ACHN (cell line): ENCODE data around the gene OMD.
A peak's percentile ranks its signal among the peaks of the same experiment; 100 is the strongest.

ENCODE experiments used
- DNase-seq: peaks from one replicate; pipeline ENCODE4 v3.0.0-alpha.2; 2015
- in situ Hi-C: cut with HindIII; loops from 2 replicates; pipeline ENCODE4 v1.10.0; 2017; ENCODE audit warnings: low sequenced_read_pairs, low pct_ligation_motif_present, low pct_unique_long_range_greater_than_20kb

OMD gene

GRCh38 chr9:92424340-92424739, at the start of gene OMD:
Gene OMD, minus strand, starts transcription at chr9:92424471. Its CDS starts 6,913 bp downstream, at chr9:92417558.
- in situ Hi-C loops, result no loop called here
- no peak for DNase-seq

DNA sequence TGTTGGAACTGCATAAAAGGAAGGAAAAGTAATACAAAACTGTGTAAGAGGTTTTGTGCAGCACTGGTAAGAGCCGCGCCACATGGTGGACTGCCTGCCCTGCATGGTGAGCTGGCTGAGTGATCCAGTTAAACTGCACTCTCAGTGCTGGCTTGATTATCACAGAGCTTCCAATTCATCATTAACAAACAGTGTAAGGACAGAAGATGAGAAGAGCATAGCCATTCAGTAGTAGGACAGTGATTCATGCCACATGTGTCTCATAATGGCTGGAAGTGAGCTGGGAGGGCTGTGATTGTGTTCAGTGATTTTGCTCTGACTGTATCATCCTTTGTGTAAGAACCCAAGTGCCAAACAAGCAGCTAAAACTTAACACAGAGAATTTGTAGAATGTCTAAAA, 43.9 kb upstream of the OMD start:
- in situ Hi-C loops, result no loop called here
- DNase-seq, result no peak

DNA sequence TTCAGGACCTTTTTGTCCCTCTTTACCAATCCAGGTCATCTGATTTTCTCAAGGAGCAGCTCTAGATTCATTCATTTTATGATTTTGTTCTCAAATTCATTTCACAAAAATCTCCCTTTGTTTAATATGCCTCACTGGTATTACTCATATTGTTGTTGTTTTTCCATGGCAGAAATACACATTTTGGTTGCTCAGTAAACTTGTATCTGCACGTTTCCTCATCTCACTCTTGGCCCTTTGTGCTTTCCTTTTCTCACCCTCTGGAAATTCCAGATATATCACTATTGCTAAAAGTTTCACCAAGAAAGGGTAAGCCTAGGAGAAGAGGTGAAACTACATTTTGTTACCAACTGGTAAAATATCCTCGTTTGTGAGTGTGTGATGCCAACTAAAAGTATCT, 43.2 kb upstream of the OMD start:
- no peak for DNase-seq
- in situ Hi-C loops, result no loop called here

DNA sequence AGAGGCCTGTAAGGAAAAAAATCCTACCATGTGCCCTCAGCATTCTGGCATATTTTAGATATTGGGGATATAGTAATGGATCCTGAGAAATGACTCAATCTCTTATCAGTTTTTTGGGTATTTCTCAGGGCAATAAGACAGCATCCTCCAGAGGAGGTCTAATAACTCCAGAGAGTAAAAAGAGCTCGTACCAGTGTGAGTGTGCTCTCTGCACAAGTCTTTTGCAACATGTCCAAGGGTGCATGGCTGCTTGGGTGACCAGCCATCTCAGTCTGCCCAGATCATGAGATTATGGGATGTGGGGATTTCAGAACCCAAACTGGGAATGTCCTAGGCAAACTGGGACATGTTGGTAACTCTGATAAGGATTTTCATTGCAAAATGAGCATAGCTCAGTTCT, 42.8 kb upstream of the OMD start:
- DNase-seq, result no peak
- in situ Hi-C loops, result no loop called here

- in situ Hi-C loops, result no loop called here
- no peak for DNase-seq
Measured at GRCh38 chr9:92463984-92464383, 39.7 kb upstream of the OMD start.

DNA sequence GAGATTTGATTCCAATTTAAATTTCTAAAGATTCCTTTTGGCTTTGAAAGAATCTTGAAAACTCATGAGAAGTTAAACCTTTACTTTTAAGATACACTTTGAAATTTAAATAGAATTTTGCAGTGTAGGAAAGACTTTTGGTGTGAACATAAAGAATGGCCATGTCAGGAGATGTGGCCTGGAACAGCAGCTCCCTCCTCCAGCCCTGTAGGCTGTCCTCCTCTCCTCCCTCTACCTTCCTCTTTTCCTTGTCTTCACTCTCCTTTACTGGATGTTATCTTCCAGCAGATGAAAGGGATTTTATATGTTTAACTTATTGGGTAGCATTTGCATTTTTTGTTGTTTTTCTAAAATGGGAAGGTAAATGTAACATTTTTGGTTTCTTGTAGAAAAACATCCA, 39.1 kb upstream of the OMD start:
- in situ Hi-C loops, result no loop called here
- no peak for DNase-seq

DNA sequence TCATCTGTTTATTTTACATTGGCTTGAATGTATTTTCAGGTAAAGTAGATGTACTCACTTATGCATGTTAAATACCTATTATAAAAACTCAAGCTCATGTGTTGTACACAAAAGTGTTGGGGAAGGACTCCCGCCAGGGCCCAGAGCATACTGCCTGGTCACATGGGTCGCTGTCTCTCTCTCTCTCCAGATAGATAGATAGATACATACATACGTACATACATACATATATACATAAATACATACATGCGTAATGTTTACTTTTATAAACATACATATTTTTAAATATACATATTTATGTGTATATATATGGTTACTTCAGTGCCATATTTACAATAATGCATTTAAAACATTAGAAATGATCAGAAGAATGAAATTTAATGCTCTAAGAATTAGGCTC, 33.3 kb upstream of the OMD start:
- in situ Hi-C loops, result no loop called here
- DNase-seq, result no peak

DNA sequence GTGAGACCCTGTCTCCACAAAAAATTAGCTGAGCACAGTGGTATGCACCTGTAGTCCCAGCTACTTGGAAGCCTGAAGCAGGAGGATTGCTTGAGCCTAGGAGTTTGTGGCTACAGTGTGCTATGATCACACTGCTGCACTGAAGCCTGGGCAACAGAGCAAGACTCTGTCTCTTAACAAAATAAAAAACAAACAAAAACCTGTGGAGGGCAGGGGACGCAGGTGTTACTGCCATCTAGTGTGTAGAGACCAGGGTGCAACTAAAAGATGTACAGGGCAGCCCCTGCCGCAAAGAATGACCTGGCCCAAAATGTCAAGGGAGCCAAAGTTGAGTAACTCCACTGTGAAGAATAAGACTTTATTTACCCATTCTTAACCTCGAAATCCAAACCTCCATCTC, 30.9 kb upstream of the OMD start:
- DNase-seq, result peak; percentile 10
- in situ Hi-C loops, result no loop called here

GRCh38 chr9:92446536-92446935, 22.3 kb upstream of the OMD start:
- in situ Hi-C loops, result no loop called here

GRCh38 chr9:92444841-92445240, 20.6 kb upstream of the OMD start:
- in situ Hi-C loops, result no loop called here
- DNase-seq, result no peak

More at GRCh38 chr9:92446536-92446935, 22.3 kb upstream of the OMD start:
- no peak for DNase-seq

DNA sequence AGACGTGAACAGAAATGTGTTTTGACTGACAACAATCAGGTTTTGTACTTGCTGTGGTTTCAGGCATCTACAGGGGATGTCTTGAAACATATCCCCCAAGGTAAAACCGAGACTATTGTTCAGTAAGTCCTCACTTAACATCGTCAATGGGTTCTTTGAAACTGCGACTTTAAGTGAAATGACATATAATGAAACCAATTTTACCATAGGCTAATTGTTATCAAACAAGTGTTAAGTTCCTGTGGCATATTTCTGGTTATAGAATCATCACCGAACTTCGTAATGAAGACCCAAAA, 16.4 kb upstream of the OMD start:
- in situ Hi-C loops, result no loop called here

GRCh38 chr9:92439921-92440750, 15.9 kb upstream of the OMD start:
- in situ Hi-C loops, result no loop called here
- DNase-seq, result no peak

More for the DNA sequence above, 16.4 kb upstream of the OMD start:
- DNase-seq, result no peak

DNA sequence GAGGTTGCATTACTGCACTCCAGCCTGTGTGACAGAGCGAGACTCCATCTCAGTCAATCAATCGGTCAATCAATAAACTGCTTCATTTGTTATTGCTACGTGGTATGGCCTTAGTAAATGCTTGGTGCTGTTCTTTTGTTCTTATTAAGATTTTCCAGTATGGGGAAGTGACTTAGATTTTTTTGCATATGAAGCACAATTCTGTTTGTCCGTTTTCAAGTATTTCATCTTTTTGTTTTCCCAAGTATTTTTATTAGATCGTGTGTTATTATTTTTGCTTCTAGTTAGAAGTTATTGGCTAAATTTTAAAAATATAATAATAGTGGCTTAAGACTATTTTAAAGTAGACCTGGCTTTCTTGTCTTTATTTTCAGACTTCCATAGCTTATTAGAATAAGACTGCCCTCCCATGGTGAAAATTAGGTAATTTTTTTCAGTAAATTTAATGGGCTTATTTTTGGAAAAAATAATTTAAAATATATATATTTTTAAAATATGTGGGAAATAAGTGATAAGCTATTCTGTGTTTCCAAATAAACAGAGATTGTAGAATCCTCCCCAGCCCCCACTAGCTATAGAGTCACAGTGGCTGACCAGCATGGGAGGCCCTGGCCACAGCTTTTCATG, 14.7 kb upstream of the OMD start:
- DNase-seq, result peak; percentile 23
- in situ Hi-C loops, result no loop called here

DNA sequence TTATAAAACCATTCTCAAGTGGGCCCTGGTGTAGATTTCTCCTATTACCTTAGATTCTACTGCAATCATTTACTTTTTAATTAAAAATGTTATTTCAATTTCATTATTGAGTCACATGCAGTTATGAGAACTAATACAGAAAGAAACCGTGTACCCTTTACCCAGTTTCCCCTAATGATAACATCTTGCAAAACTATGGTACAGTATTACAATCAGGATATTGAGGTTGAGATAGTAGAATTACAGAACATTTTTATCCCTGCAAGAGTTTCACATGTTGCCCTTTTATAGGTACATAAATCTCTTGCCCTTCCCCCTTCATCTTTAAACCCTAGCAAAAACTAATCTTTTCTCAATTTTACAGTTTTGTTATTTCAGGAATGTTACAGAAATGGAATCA, 11.0 kb upstream of the OMD start:
- DNase-seq, result no peak
- in situ Hi-C loops, result no loop called here

DNA sequence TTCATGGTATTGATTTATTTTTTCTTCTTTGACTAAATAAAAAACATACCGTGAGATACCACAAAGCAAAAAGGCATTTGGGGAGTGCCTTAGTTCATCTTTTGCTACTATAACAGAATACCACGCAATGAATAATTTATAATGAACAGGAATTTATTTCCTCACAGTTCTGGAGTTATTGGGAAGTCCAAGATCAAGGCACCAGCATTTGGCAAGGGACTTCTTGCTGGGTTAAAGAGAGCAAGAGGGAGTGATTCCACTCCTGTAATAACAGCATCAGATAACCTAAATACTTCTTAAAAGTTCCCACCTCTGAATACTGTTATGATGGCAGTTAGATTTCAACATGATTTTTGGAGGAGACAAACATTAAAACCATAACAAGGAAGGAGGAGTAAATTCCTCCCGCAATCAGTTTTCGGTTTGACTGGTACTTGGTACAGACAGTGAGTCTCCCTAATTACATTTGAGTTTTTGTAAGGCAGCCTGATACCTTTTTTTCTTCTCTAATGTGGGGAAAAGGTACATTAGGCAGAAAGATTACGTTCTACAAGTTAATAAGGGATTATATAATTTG, 8.8 kb upstream of the OMD start:
- no peak for DNase-seq
- in situ Hi-C loops, result no loop called here

DNA sequence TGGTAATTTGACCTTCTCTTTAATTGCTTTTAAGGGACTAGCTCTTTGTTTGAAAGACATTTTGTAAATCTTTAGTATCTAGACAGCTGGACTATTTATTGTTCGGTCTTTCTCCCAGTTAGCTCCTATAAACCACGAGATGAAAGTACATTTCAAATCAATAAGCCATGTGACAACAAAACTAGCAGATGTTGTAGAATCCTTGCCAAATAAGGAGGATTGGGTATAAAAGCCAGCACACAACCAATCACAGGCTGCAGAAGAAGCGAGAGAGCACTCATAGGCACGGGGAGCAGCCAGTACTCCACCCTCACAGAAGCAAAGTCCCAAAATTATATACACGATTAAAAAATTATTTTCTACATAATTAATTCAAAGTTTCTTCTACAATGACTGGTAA, 8.1 kb upstream of the OMD start:
- in situ Hi-C loops, result no loop called here
- no peak for DNase-seq

GRCh38 chr9:92429836-92430235, 5.6 kb upstream of the OMD start:
- in situ Hi-C loops, result no loop called here
- no peak for DNase-seq

DNA sequence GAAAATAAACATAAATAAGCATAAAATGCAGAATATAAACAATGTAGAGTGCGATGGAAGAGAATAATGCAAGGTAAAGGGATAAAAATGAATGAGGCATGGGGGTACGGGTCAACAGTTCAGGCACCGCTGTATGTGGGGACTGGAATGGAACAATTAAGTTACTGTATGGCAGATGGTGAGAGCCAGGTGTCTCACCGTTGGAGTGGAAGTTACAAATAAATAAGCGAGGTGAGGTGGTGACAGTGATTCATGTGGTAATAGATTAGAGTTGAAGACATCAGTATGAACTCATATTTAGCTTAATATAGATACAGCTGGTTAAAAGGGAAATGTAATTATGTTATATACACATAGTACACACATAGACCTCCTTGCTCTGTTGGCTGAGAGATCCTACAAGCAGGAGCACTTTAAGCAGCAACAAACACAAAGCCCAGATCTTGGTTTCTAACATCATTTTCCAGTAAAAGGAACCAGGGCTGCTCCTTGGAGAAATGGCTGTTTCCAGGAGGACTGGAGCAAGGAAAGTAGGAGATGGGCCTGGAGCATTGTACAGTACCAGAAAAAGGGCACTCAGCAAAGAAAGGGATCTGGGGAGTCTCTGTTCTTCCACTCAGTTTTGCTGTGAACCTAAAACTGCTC, 2.4 kb upstream of the OMD start:
- DNase-seq, result no peak
- in situ Hi-C loops, result no loop called here

GRCh38 chr9:92425474-92425873, 1.2 kb upstream of the OMD start:
- no peak for DNase-seq
- in situ Hi-C loops, result no loop called here

DNA sequence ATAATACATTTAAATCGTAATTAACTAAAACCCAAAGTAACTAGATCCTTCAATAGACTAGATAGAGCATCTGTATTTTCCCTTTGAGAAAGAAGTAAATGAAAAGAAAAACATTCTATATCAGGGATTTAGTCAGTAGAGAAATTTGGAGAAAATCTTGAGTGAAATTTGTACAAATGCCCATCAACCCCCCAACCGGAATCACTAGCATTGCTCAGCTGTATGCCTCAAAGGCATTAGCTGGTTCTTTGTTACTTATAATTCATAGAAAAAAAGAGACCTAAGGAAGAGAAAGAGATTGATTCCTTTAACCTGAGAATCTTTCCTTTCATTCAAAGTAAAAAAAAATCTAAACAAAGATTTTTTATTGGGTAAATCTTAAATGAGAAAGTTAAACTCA, 659 bp downstream of the OMD start:
- no peak for DNase-seq
- in situ Hi-C loops, result no loop called here
